HepG2 (cell line): ENCODE measurements around the gene DNLZ. TPM values are rescaled to one million over a fixed set of nuclear protein-coding genes. Genes with fewer than 3 reads are reported as not detected.

Experiments
- ATAC-seq: fragments of 200-7000 bp; cut with Tn5 transposase; 3 replicates; pipeline ENCODE4 v1.9.1; 2020; ENCODE audit warnings: mild to moderate bottlenecking, moderate library complexity
- BruUV-seq: library from RNA; stranded (reverse); fragments of 400-500 nt; replicated peaks from 2 replicates; lab custom pipeline; 2021; lab: Mats Ljungman, UMichigan
- CTCF ChIA-PET: fragments of 300-600 bp; formaldehyde crosslinking; extraction: SDS; loops from one replicate; lab custom pipeline; 2021; ENCODE audit warnings: low total read pairs, inconsistent platforms, low intra/inter-chr PET ratio; lab: Yijun Ruan, JAX
- POLR2A ChIA-PET: fragments of 350-600 bp; sonication (Branson Sonifier 250); formaldehyde crosslinking; loops from one replicate; lab custom pipeline; 2020; ENCODE audit warnings: antibody characterized with exemption, inconsistent platforms; lab: Yijun Ruan, JAX
- DNase-seq: peaks from one replicate; pipeline ENCODE4 v3.0.0-alpha.2; 2015; ENCODE audit warnings: low spot score
- FAIRE-seq: peaks from 3 replicates; lab custom pipeline; 2011; peaks lifted over from hg19 to GRCh38; lab: Jason Lieb, UNC
- H2AFZ ChIP-seq: one replicate; pipeline ENCODE4 v1.6.1; 2011; ENCODE audit warnings: low read length, inconsistent platforms
- H3K27ac ChIP-seq: fragments of 300-600 bp; 3 replicates; pipeline ENCODE4 v1.8.0; 2011; ENCODE audit warnings: mixed run types, mild to moderate bottlenecking, mixed read lengths, low read length, inconsistent platforms; ENCODE audit not compliant: insufficient read depth; ENCODE audit errors: extremely low read length
- H3K27me3 ChIP-seq, 2 experiments: fragments of 200-600 bp in 1 of 2; 2 replicates in 1 of 2; 3 replicates in 1 of 2; pipeline versions ENCODE4 v1.6.0 to v1.8.0; 2011; ENCODE audit warnings: low read length in 2 of 2, mild to moderate bottlenecking in 2 of 2, moderate library complexity in 2 of 2, inconsistent platforms in 1 of 2; ENCODE audit not compliant: insufficient read depth in 2 of 2, control insufficient read depth in 1 of 2
- H3K36me3 ChIP-seq, 2 experiments: fragments of 200-600 bp in 1 of 2; replicated peaks in 1 of 2; 2 replicates in 1 of 2; 3 replicates in 1 of 2; pipeline versions ENCODE4 v1.5.1 to v1.8.0; 2011; ENCODE audit warnings: low read length in 2 of 2, inconsistent platforms in 1 of 2; ENCODE audit not compliant: insufficient read depth in 2 of 2, control insufficient read depth in 1 of 2
- H3K4me1 ChIP-seq: 2 replicates; pipeline ENCODE4 v1.5.1; 2012; ENCODE audit warnings: low read length, inconsistent platforms; ENCODE audit not compliant: insufficient read depth
- H3K4me2 ChIP-seq: 2 replicates; pipeline ENCODE4 v1.6.0; 2011; ENCODE audit warnings: low read depth, low read length, inconsistent platforms
- H3K4me3 ChIP-seq, 3 experiments: fragments of 200-600 bp in 1 of 3; sonication (generic), shearing (Covaris generic) in 1 of 3; replicated peaks in 1 of 3; 2 replicates each; pipeline ENCODE4 v1.5.1; 2011 to 2016; ENCODE audit warnings: low read length in 3 of 3, inconsistent platforms in 2 of 3, low read depth in 2 of 3, mild to moderate bottlenecking in 2 of 3, control low read depth in 1 of 3, mixed read lengths in 1 of 3; ENCODE audit not compliant: insufficient read depth in 1 of 3
- H3K79me2 ChIP-seq: one replicate; pipeline ENCODE4 v1.6.1; 2011; ENCODE audit warnings: low read length, inconsistent platforms; ENCODE audit not compliant: insufficient read depth
- H3K9ac ChIP-seq: 2 replicates; pipeline ENCODE4 v1.6.0; 2011; ENCODE audit warnings: mild to moderate bottlenecking, low read depth, low read length, inconsistent platforms; ENCODE audit not compliant: insufficient read depth
- H3K9me3 ChIP-seq: 2 replicates; pipeline ENCODE4 v1.5.1; 2012; ENCODE audit warnings: mild to moderate bottlenecking, low read length
- H4K20me1 ChIP-seq: 2 replicates; pipeline ENCODE4 v1.6.0; 2011; ENCODE audit warnings: inconsistent platforms, mild to moderate bottlenecking, low read length, moderate library complexity; ENCODE audit not compliant: insufficient read depth
- ATF6 ChIP-seq: sonication (generic); formaldehyde crosslinking; conservative IDR thresholded peaks from 2 replicates; pipeline ENCODE4 v1.4.0; 2020; ENCODE audit warnings: missing genetic modification reagents
- ATF7-NPFF ChIP-seq: sonication (generic); formaldehyde crosslinking; IDR thresholded peaks from 2 replicates; pipeline ENCODE4 v1.8.1; 2023; ENCODE audit warnings: mild to moderate bottlenecking, low read depth, missing genetic modification reagents, moderate library complexity
- JARID2 ChIP-seq: sonication (generic); formaldehyde crosslinking; IDR thresholded peaks from 2 replicates; pipeline ENCODE4 v1.8.1; 2023; ENCODE audit warnings: missing genetic modification reagents, inconsistent platforms; ENCODE audit not compliant: insufficient replicate concordance
- PLRG1 ChIP-seq: fragments of 450-650 bp; conservative IDR thresholded peaks from 2 replicates; pipeline ENCODE4 v1.6.1; 2016
- SP1 ChIP-seq, 2 experiments: fragments of 450-650 bp in 1 of 2; sonication (generic) in 1 of 2; formaldehyde crosslinking in 1 of 2; IDR thresholded peaks; 2 replicates each; pipeline versions ENCODE4 v1.4.0 to v1.6.1; 2016 to 2020; ENCODE audit warnings: missing genetic modification reagents in 1 of 2
- XBP1 ChIP-seq: sonication (generic); formaldehyde crosslinking; IDR thresholded peaks from 2 replicates; pipeline ENCODE4 v1.5.0; 2020; ENCODE audit warnings: missing genetic modification reagents
- YEATS2 ChIP-seq: sonication (generic); formaldehyde crosslinking; IDR thresholded peaks from 2 replicates; pipeline ENCODE4 v1.4.0; 2020; ENCODE audit warnings: missing genetic modification reagents, borderline replicate concordance
- ZNF17 ChIP-seq: sonication (generic); formaldehyde crosslinking; IDR thresholded peaks from 2 replicates; pipeline ENCODE4 v1.5.0; 2020; ENCODE audit warnings: mild to moderate bottlenecking, missing genetic modification reagents
- ZNF276 ChIP-seq: sonication (generic); formaldehyde crosslinking; IDR thresholded peaks from 2 replicates; pipeline ENCODE4 v1.4.0; 2020; ENCODE audit warnings: mild to moderate bottlenecking, low read depth, missing genetic modification reagents
- ZNF850 ChIP-seq: sonication (generic); formaldehyde crosslinking; conservative IDR thresholded peaks from 2 replicates; pipeline ENCODE4 v1.9.0; 2021; ENCODE audit warnings: mild to moderate bottlenecking, missing genetic modification reagents
- WGBS: methylation state at CpG from one replicate; pipeline ENCODE4 v1.1.6; 2017; ENCODE audit warnings: low lambda C conversion rate; 5-methylcytosine and 5-hydroxymethylcytosine counted together
- in situ Hi-C: cut with HindIII; loops from 2 replicates; pipeline ENCODE4 v1.10.0; 2017; ENCODE audit warnings: low pct_unique_long_range_greater_than_20kb; ENCODE audit not compliant: extremely low pct_ligation_motif_present
- intact Hi-C: fragments of 100-400 bp; cut with micrococcal nuclease; formaldehyde crosslinking; loops from one replicate; pipeline ENCODE4 v1.10.0; 2022; ENCODE audit not compliant: unreplicated experiment
- polyA plus RNA-seq, 8 experiments: library from polyadenylated mRNA; depleted of rRNA in 3 of 8; stranded (reverse) in 7 of 8; unstranded in 1 of 8; fragments of >200 nt; fragmentation: Illumina TruSeq in 4 of 8; extraction: Trizol in 4 of 8; gene quantifications; 2 replicates each; pipeline versions ENCODE4 v1.2.1 to v1.2.3, GENCODE V29; 2011 to 2016; ENCODE audit warnings: low read depth in 4 of 8, missing spikeins in 1 of 8, mixed read lengths in 1 of 8; ENCODE audit not compliant: insufficient read depth in 1 of 8
- total RNA-seq, 5 experiments: library from RNA; depleted of rRNA; stranded (reverse); fragments of >200 nt; fragmentation: Illumina TruSeq; extraction: Trizol; gene quantifications; 2 replicates each; pipeline ENCODE4 v1.2.3, GENCODE V29; 2016; ENCODE audit warnings: low read depth in 1 of 5
- TF ChIP-seq, protein P1 (sequence below): sonication (generic); formaldehyde crosslinking; IDR thresholded peaks from 2 replicates; pipeline ENCODE4 v1.5.1; 2020; ENCODE audit warnings: mild to moderate bottlenecking, moderate library complexity, missing genetic modification reagents
- TF ChIP-seq, protein P2 (sequence below): sonication (generic); formaldehyde crosslinking; IDR thresholded peaks from 2 replicates; pipeline ENCODE4 v1.5.0; 2020; ENCODE audit warnings: missing genetic modification reagents
- TF ChIP-seq, protein P3 (sequence below): IDR thresholded peaks from 2 replicates; pipeline ENCODE4 v1.6.1; 2016

The DNLZ gene
- total and polyA plus RNA-seq, 2 of the 13 experiments (the other 11 are each of a cell fraction or from before 2014, with no cell fraction given), result 3.4 to 8.0 TPM

DNA sequence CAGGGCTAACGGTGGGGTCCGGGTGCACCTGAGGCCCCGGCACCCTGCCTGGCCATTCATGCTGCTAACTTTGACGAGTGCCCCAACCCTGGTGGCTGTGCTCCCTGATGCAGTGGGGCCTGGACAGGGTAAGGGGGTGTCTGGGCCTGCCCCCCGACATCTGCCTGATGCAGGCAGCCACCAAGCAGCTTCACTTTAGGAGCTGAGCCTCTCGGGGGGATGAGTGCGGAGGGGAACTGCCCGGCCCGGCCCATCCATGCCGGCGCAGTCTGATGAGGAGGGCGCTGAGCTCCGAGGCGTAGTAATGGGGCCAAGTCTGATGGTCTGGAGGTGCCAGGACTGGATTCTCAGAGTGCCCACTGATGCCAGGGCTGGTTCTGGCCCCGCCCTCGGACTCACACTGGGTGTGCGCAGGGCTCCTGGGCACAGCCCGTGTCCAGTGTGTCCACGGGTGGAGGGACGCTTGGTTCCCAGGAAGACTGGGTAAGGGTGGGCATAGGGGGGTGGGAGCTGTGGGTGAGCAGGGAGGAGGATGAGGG is 16.5 kb downstream of the DNLZ start:
- H3K9ac ChIP-seq, result 0 out of 2 replicates have a peak overlapping the region, but pooled peaks have one; percentile 57
- peak overlapping the region; percentile 95; the same call in 1 of the 2 replicates for H3K4me2 ChIP-seq
- H4K20me1 ChIP-seq, result no peaks in the 10 kb centered on the region
- no peak for FAIRE-seq
- H2AFZ ChIP-seq, result no peak overlapping the region
- no peaks in the 10 kb centered on the region for H3K79me2 ChIP-seq
- H3K36me3 ChIP-seq, result no peaks in the 10 kb centered on the region
- CTCF ChIA-PET, result interaction anchor here (1.0 to 2.0 kb wide), 2 partner anchors 16 to 26 kb away, joined by 3 to 13 read pairs; partner anchors contain the start of genes CARD9 and DNLZ
- peaks cover 0 to 8% of the 10 kb centered on the region in 2 experiments; a peak in 2 of 5 replicates for H3K27me3 ChIP-seq
- POLR2A ChIA-PET, result interaction anchor here (2.8 kb wide), 1 partner anchor 8 kb away, joined by 37 read pairs; no protein-coding TSS in a partner anchor
- no peaks in the 10 kb centered on the region for H3K9me3 ChIP-seq
- TF ChIP-seq ZNF17 (CRISPR knock-in tag), result no peak
- TF ChIP-seq ZNF850 (CRISPR knock-in tag), result no peak
- no peak for TF ChIP-seq ZNF276 (CRISPR knock-in tag)
- TF ChIP-seq XBP1 (CRISPR knock-in tag), result no peak
- no peak for TF ChIP-seq ATF6 (CRISPR knock-in tag)
- no peak for TF ChIP-seq PLRG1
- no peak for TF ChIP-seq YEATS2 (CRISPR knock-in tag)
- TF ChIP-seq JARID2 (CRISPR knock-in tag), result no peak
- TF ChIP-seq, protein P1, sequence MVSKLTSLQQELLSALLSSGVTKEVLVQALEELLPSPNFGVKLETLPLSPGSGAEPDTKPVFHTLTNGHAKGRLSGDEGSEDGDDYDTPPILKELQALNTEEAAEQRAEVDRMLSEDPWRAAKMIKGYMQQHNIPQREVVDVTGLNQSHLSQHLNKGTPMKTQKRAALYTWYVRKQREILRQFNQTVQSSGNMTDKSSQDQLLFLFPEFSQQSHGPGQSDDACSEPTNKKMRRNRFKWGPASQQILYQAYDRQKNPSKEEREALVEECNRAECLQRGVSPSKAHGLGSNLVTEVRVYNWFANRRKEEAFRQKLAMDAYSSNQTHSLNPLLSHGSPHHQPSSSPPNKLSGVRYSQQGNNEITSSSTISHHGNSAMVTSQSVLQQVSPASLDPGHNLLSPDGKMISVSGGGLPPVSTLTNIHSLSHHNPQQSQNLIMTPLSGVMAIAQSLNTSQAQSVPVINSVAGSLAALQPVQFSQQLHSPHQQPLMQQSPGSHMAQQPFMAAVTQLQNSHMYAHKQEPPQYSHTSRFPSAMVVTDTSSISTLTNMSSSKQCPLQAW, result no peak
- no peak for TF ChIP-seq ATF7-NPFF (CRISPR knock-in tag)
- TF ChIP-seq, protein P2, sequence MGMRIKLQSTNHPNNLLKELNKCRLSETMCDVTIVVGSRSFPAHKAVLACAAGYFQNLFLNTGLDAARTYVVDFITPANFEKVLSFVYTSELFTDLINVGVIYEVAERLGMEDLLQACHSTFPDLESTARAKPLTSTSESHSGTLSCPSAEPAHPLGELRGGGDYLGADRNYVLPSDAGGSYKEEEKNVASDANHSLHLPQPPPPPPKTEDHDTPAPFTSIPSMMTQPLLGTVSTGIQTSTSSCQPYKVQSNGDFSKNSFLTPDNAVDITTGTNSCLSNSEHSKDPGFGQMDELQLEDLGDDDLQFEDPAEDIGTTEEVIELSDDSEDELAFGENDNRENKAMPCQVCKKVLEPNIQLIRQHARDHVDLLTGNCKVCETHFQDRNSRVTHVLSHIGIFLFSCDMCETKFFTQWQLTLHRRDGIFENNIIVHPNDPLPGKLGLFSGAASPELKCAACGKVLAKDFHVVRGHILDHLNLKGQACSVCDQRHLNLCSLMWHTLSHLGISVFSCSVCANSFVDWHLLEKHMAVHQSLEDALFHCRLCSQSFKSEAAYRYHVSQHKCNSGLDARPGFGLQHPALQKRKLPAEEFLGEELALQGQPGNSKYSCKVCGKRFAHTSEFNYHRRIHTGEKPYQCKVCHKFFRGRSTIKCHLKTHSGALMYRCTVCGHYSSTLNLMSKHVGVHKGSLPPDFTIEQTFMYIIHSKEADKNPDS (CRISPR knock-in tag), result no peak
- no peak for TF ChIP-seq SP1 (IDR thresholded peaks at IDR 0.05)
- no peak for TF ChIP-seq SP1 (CRISPR knock-in tag; IDR thresholded peaks at IDR 0.05)
- TF ChIP-seq, protein P3, sequence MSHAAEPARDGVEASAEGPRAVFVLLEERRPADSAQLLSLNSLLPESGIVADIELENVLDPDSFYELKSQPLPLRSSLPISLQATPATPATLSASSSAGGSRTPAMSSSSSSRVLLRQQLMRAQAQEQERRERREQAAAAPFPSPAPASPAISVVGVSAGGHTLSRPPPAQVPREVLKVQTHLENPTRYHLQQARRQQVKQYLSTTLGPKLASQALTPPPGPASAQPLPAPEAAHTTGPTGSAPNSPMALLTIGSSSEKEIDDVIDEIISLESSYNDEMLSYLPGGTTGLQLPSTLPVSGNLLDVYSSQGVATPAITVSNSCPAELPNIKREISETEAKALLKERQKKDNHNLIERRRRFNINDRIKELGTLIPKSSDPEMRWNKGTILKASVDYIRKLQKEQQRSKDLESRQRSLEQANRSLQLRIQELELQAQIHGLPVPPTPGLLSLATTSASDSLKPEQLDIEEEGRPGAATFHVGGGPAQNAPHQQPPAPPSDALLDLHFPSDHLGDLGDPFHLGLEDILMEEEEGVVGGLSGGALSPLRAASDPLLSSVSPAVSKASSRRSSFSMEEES (CRISPR knock-in tag), result no peak
- TF ChIP-seq, all 625 proteins: peak for 0
- no TSS peak for BruUV-seq
- DNase-seq (no peak), ATAC-seq (no peak)
- WGBS, result 100% methylated on average over 1 of the region's 20 CpGs
- H3K4me1 ChIP-seq, result peaks cover 40% of the 10 kb centered on the region
- intact Hi-C loops (no loop called here), in situ Hi-C loops (loop anchor here (25.0 kb wide), 1 partner anchor 290 kb away; no protein-coding TSS in a partner anchor)
- H3K4me3 ChIP-seq, result peak overlapping the region in 1 of 3 experiments; percentile 78; a peak in 1 of 6 replicates
- H3K27ac ChIP-seq, result no peak overlapping the region
